Activated naive CD8-positive, alpha-beta T cell treated with anti-CD3 and anti-CD28 coated beads, Interleukin-2, amount 10 ng/mL, durations not matched to agents 7 days and 5 days (primary cell): ENCODE measurements around the gene LRRC75A. TPM values are rescaled to one million over a fixed set of nuclear protein-coding genes. Genes with fewer than 3 reads are reported as not detected.

ENCODE experiments used
- ATAC-seq: fragments of 150-1000 bp; cut with Tn5 transposase; one replicate; pipeline ENCODE4 v1.10.0; 2021; ENCODE audit warnings: low read depth, moderate library complexity
- POLR2A ChIA-PET: fragments of 350-600 bp; sonication (Branson Sonifier 250); formaldehyde crosslinking; loops from one replicate; lab custom pipeline; 2021; ENCODE audit warnings: antibody characterized with exemption; lab: Charles Lee
- DNase-seq: peaks from one replicate; pipeline ENCODE4 v3.0.0; 2021
- H3K27ac Mint-ChIP-seq: one replicate; pipeline ENCODE4 v1.8.0; 2022; ENCODE audit warnings: mild to moderate bottlenecking, mixed read lengths
- H3K27me3 Mint-ChIP-seq: one replicate; pipeline ENCODE4 v1.8.0; 2022; ENCODE audit warnings: mild to moderate bottlenecking, moderate library complexity, mixed read lengths
- H3K36me3 Mint-ChIP-seq: one replicate; pipeline ENCODE4 v1.8.0; 2021; ENCODE audit warnings: mild to moderate bottlenecking, mixed read lengths
- H3K4me1 Mint-ChIP-seq: one replicate; pipeline ENCODE4 v1.8.0; 2021; ENCODE audit warnings: mixed read lengths
- H3K4me3 Mint-ChIP-seq: one replicate; pipeline ENCODE4 v1.8.0; 2022; ENCODE audit warnings: mild to moderate bottlenecking, moderate library complexity, mixed read lengths
- H3K9me3 Mint-ChIP-seq: one replicate; pipeline ENCODE4 v1.8.0; 2021; ENCODE audit warnings: mixed read lengths
- total RNA-seq, 2 experiments: library from RNA; stranded (reverse); gene quantifications; one replicate each; pipeline ENCODE4 v1.2.3, GENCODE V29; 2021

LRRC75A gene
- total RNA-seq, 2 experiments from 2014 or later = 5.5 to 6.2 TPM

DNA sequence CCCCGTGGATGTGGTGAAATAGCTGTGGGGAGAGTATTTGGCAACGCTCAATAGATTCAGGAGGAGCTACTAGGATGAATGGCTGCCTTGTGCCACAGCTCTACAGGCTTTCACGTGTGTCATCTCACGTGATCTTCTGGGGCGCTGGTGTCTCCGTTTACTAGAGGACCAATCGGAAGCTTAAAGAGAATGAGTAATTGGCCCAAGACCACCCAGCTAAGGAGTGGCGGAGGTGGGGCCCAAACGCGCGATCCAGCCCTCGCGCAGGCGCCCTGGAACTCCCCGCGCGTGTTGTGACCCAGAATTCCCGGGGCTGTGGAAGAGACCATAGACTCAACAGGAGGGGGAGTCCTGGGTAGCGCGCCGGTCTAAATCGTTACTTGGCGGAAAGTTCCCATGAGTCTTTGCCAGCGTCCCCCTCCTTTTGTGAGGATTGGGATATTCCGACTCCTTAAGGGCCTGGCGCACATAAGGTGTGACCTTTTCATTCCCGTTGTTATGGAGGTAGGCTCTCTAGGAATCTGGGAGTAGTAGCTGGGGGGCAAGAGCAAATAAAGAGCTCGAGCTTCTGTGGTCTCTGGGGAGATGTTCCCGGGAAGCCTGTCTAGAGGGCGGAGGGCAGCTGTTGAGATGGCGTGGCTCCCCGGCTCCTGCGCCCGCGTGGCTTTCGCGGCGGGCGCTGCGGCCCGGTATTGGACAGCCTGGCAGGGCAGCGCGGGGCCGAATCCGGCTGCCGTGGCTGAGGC lies 53.3 kb downstream of the LRRC75A start:
- peaks cover 30% of the 10 kb centered on the region for H3K36me3 Mint-ChIP-seq

DNA sequence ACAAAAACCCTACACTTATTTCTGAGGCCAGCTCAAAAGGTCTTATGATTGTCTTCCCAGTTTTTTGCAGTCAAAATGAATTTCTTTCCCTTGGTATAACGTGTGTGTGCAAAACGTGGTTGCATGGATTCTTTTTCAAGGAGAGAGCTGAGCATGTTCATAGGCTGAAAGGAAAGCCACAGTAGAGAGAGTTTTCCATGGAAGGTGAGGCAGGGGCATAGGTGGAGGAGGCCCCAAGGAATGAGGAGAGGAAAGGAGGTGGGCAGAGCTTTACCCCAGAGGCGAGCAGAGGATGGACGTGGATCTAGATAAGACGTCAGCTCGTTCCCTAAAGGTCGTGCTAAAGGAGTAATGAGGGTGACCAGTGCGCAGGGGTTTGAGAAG lies 53.8 kb downstream of the LRRC75A start:
- peak overlapping the region; percentile 99 for H3K4me3 Mint-ChIP-seq
- ATAC-seq = no peak

More for the DNA sequence above, 53.3 kb downstream of the LRRC75A start:
- Mint-ChIP-seq H3K4me1 (peaks cover 39% of the 10 kb centered on the region), H3K4me3 (peak overlapping the region; percentile 99), H3K27ac (peak overlapping the region; percentile 98), H3K9me3 (no peaks in the 10 kb centered on the region), H3K27me3 (no peaks in the 10 kb centered on the region)
- DNase-seq = peak; percentile 91
- POLR2A ChIA-PET = interaction anchor here (0.6 to 4.8 kb wide), 13 partner anchors 8 to 882 kb away, joined by 3 to 69 read pairs (median 4); partner anchors contain the start of genes TRPV2 and UBB
- peak; percentile 91 for ATAC-seq

DNA sequence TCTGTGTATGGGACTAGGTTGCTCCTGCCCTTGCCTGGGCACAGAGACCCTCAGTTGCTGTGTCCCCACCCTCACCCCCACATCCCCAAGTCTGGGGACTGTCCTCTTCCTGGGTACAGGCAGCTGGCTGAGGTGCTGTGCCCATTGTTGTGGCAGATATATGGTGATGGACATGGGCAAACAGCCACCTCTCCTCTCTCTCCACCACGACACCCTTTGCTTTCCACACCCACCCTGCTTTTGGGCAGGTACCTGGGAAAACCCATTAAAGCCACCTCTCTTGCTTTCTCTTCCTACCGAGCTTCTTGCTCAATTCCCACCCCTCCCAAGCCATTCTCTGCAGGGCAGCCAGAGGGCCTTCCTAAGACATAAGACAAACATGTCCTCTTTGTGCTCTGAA lies 54.9 kb downstream of the LRRC75A start:
- POLR2A ChIA-PET = interaction anchor here (4.8 kb wide), 1 partner anchor 20 kb away, joined by 69 read pairs; the partner anchor contains the start of gene TRPV2
- Mint-ChIP-seq H3K27ac (peak overlapping the region; percentile 62), H3K9me3 (no peaks in the 10 kb centered on the region), H3K36me3 (peaks cover 24% of the 10 kb centered on the region), H3K4me1 (peaks cover 30% of the 10 kb centered on the region), H3K27me3 (no peaks in the 10 kb centered on the region), H3K4me3 (no peak overlapping the region)
- no peak for DNase-seq
- ATAC-seq = no peak

More for the DNA sequence above, 53.8 kb downstream of the LRRC75A start:
- peak overlapping the region; percentile 98 for H3K27ac Mint-ChIP-seq
- H3K27me3 Mint-ChIP-seq = no peaks in the 10 kb centered on the region
- DNase-seq = no peak
- peaks cover 39% of the 10 kb centered on the region for H3K4me1 Mint-ChIP-seq
- peaks cover 30% of the 10 kb centered on the region for H3K36me3 Mint-ChIP-seq
- H3K9me3 Mint-ChIP-seq = no peaks in the 10 kb centered on the region
- POLR2A ChIA-PET = interaction anchor here (0.6 to 4.8 kb wide), 13 partner anchors 9 to 882 kb away, joined by 3 to 69 read pairs (median 4); partner anchors contain the start of genes TRPV2 and UBB

DNA sequence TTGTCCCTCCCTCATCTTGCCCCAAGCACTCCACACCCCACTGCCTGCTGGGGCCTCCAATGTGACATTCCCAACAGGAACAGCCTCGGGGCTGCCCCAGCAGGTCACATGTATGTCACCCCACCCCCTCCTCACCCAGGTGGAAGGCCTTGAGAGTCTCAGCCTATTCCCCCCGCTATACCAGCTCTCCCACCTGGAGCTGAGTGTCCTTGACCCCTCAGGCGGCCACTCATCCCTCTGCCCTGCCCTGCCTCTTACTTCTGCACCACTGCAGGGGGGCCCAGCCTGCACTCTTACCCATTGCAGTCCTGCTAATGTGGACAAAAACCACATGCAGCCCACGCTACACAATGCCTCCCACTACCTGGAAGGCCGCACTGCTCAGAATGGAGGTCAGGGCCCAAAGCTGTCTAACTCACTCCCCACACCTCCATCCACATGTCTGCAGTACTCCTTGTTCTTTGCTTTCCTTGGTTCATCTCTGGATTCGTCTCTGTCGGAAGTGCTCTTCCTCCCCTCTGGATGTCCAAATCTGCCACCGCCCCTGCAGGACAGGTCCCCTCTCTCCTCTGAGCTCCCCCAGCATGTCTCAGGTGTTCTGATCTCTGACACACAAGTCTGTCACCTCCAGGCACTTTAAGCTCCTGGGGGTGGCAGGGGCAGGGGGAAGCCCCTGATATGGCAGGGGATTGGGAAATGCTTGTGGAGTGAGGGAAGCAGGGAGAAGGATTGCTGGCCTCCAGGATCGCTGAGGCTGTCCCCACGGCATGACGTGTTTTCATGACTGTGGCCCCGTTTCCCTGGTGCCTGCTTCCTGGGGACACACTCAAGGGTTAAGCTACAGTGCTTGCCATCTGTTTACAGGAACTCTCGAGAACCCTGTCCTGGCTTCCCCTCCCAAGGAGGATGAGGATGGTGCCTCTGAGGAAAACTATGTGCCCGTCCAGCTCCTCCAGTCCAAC lies 55.8 kb downstream of the LRRC75A start:
- peak overlapping the region; percentile 53 for H3K27ac Mint-ChIP-seq
- H3K27me3 Mint-ChIP-seq = no peaks in the 10 kb centered on the region
- H3K4me1 Mint-ChIP-seq = peaks cover 22% of the 10 kb centered on the region
- H3K9me3 Mint-ChIP-seq = no peaks in the 10 kb centered on the region
- H3K4me3 Mint-ChIP-seq = no peak overlapping the region
- POLR2A ChIA-PET = interaction anchor here (0.8 to 4.8 kb wide), 2 partner anchors 9 to 19 kb away, joined by 3 to 69 read pairs; partner anchors contain the start of gene TRPV2
- DNase-seq (no peak), ATAC-seq (no peak)
- peaks cover 21% of the 10 kb centered on the region for H3K36me3 Mint-ChIP-seq

DNA sequence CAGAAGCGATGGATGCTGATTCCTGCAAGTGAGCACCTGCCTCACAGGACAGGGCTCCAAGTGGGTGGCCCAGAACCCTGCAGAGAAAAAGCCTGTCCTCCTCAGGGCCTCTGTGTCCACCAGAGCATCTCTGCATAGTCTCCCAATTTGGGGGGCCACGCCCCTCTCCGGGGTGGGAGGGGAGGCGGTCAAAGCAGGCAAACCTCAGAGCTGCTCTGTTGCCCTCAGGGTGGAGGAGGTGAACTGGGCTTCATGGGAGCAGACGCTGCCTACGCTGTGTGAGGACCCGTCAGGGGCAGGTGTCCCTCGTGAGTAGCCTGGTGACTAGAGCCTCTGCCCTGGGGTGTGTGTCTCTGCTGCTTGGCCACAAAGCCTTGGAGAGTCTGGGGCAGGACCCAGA lies 57.3 kb downstream of the LRRC75A start:
- Mint-ChIP-seq H3K36me3 (peaks cover 11% of the 10 kb centered on the region), H3K27me3 (no peaks in the 10 kb centered on the region), H3K27ac (no peak overlapping the region), H3K4me3 (no peak overlapping the region), H3K4me1 (peaks cover 9% of the 10 kb centered on the region), H3K9me3 (no peaks in the 10 kb centered on the region)
- ATAC-seq (no peak), DNase-seq (no peak)
- POLR2A ChIA-PET = no interaction called here

DNA sequence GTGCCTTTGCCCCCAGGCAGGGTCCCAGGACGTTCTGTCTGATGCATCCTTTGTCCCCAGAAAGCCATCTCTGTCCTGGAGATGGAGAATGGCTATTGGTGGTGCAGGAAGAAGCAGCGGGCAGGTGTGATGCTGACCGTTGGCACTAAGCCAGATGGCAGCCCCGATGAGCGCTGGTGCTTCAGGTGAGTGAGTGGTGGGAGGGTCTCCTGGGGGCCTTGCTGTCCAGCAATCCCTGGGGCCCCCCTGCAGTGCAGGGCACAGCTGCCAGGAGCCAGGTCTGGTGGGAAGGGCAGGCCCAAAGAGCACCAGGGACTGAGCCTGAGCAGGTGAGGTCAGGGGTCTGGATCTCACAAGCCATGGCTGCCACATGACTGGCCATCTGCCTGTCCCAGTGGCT lies 58.5 kb downstream of the LRRC75A start:
- H3K4me1 Mint-ChIP-seq = peaks cover 9% of the 10 kb centered on the region

DNA sequence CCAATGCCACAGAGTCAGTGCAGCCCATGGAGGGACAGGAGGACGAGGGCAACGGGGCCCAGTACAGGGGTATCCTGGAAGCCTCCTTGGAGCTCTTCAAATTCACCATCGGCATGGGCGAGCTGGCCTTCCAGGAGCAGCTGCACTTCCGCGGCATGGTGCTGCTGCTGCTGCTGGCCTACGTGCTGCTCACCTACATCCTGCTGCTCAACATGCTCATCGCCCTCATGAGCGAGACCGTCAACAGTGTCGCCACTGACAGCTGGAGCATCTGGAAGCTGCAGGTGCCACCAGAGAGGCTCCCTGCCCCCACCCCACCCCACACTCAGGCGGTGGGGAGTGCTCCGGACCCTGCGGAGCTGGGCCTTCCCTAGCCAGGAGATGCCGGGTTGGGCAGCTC lies 60.0 kb downstream of the LRRC75A start:
- POLR2A ChIA-PET = interaction anchor here (1.2 kb wide), 1 partner anchor 15 kb away, joined by 12 read pairs; no protein-coding TSS in a partner anchor
- ATAC-seq = no peak
- no peak overlapping the region for H3K27ac Mint-ChIP-seq

More for the DNA sequence above, 58.5 kb downstream of the LRRC75A start:
- no peak for ATAC-seq
- POLR2A ChIA-PET = interaction anchor here (1.0 kb wide), 1 partner anchor 15 kb away, joined by 3 read pairs; no protein-coding TSS in a partner anchor
- Mint-ChIP-seq H3K27ac (no peak overlapping the region), H3K27me3 (no peaks in the 10 kb centered on the region), H3K4me3 (no peak overlapping the region), H3K36me3 (peaks cover 9% of the 10 kb centered on the region), H3K9me3 (no peaks in the 10 kb centered on the region)
- DNase-seq = no peak

DNA sequence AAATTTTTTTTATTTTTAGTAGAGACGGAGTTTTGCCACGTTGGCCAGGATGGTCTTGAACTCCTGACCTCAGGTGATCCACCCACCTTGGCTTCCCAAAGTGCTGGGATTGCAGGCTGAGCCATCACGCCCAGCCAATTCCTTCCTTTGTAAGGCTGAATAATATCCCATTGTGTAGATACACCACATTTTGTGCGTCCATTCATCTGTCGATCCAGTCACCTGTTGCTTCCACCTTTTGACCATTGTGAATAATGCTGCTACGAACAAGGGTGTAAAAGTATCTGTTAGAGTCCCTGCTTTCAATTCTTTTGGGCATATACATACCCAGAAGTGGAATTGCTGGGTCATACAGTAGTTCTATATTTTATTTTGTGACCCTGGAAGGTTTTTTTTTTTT lies 61.3 kb downstream of the LRRC75A start:
- H3K27me3 Mint-ChIP-seq = no peaks in the 10 kb centered on the region
- H3K27ac Mint-ChIP-seq = no peak overlapping the region
- peaks cover 10% of the 10 kb centered on the region for H3K36me3 Mint-ChIP-seq
- H3K4me1 Mint-ChIP-seq = peaks cover 4% of the 10 kb centered on the region
- H3K9me3 Mint-ChIP-seq = no peaks in the 10 kb centered on the region
- no peak overlapping the region for H3K4me3 Mint-ChIP-seq
- ATAC-seq (no peak), DNase-seq (no peak)
- POLR2A ChIA-PET = interaction anchor here (4.0 kb wide), 1 partner anchor 8 kb away, joined by 20 read pairs; no protein-coding TSS in a partner anchor

More for the DNA sequence above, 60.0 kb downstream of the LRRC75A start:
- Mint-ChIP-seq H3K36me3 (peaks cover 5% of the 10 kb centered on the region), H3K27me3 (no peaks in the 10 kb centered on the region), H3K4me1 (peaks cover 4% of the 10 kb centered on the region), H3K4me3 (no peak overlapping the region), H3K9me3 (no peaks in the 10 kb centered on the region)
- no peak for DNase-seq

DNA sequence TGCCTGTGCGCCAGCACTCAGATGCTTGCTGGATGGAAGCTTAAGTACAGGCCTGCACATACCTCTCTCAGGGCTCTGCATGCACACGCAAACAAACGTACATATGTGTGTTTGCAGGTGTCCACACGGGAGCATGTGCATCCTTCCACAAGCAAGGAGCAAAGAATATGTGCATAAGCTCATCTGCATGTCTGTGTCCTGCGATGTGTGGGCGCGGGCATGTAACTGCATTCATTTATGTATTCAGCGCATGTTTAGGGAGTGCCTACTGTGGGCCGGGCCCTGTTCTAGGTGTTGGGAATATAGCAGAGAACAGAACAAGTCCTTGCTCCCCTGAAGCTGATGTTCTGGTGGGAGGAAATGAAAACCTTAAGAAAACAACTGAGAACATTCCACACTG lies 62.9 kb downstream of the LRRC75A start:
- peaks cover 4% of the 10 kb centered on the region for H3K4me1 Mint-ChIP-seq

DNA sequence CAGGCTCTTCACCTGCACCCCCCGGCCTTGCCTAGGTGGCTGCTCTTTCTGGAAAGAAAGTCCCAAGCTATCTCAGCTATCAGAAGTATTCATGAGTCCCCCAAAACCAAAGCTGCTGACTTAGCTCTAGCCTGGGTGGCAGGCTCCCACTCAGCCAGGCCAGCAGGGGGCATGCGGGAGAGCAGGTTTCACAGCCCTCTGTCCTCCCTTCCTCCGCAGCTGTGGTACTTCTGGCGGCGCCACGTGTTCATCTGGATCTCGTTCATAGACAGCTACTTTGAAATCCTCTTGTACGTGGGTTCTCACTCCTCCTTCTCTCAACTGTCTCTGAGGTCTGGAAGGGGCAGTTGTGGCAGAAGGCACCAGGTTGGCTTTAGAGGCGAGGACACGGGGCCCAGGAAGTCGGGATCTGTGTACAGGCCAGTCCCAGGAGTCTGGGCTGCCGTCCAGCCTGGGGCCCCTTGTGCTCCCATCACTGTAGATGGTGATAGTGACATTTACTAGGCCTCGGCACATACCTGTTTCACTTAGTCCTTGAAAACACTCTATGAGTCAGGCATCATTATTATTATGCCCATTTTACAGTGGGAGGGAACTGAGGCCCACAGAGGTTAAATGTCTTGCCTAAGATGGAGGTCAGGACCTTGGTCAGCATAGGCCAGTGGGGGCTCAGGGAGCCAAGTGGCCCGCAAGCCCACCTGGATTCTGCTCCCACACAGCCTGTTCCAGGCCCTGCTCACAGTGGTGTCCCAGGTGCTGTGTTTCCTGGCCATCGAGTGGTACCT lies 63.7 kb downstream of the LRRC75A start:
- DNase-seq = peak; percentile 58
- Mint-ChIP-seq H3K27me3 (no peaks in the 10 kb centered on the region), H3K9me3 (no peaks in the 10 kb centered on the region), H3K27ac (no peak overlapping the region), H3K36me3 (peaks cover 12% of the 10 kb centered on the region), H3K4me1 (peaks cover 4% of the 10 kb centered on the region), H3K4me3 (no peak overlapping the region)
- ATAC-seq = peak; percentile 70
- POLR2A ChIA-PET = interaction anchor here (0.7 to 4.0 kb wide), 5 partner anchors 8 to 48 kb away, joined by 3 to 20 read pairs (median 3); partner anchors contain the start of gene UBB

More for the DNA sequence above, 62.9 kb downstream of the LRRC75A start:
- H3K4me3 Mint-ChIP-seq = no peak overlapping the region
- ATAC-seq (no peak), DNase-seq (no peak)
- H3K36me3 Mint-ChIP-seq = peaks cover 12% of the 10 kb centered on the region
- POLR2A ChIA-PET = interaction anchor here (0.6 to 4.0 kb wide), 3 partner anchors 9 to 216 kb away, joined by 3 to 20 read pairs (median 4); partner anchors contain the start of gene TRPV2
- H3K9me3 Mint-ChIP-seq = no peaks in the 10 kb centered on the region
- no peaks in the 10 kb centered on the region for H3K27me3 Mint-ChIP-seq
- no peak overlapping the region for H3K27ac Mint-ChIP-seq

DNA sequence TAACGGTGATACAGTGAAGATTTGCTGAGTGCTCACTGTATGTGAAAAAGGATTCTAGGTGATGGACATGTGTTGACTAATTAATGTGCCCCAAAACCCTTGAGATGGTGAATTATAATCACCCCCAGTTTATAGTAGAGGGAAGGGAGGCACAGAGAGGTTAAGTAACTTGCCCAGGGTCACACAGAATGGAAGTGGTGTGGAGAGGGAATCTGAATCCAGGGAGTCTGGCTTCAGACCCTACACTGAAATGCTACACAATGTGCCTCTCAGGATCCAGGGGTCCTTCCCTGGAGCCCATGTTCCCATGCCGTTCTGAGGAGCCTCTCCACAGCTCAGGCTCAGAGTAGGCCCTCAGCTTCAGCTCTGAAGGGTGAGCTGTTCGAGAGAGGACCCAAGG lies 65.0 kb downstream of the LRRC75A start:
- DNase-seq = no peak
- H3K27ac Mint-ChIP-seq = no peak overlapping the region
- POLR2A ChIA-PET = interaction anchor here (0.5 to 4.0 kb wide), 5 partner anchors 9 to 46 kb away, joined by 3 to 20 read pairs (median 3); partner anchors contain the start of gene UBB
- H3K4me3 Mint-ChIP-seq = no peak overlapping the region
- peaks cover 14% of the 10 kb centered on the region for H3K36me3 Mint-ChIP-seq
- no peak for ATAC-seq
- peaks cover 2% of the 10 kb centered on the region for H3K4me1 Mint-ChIP-seq
- no peaks in the 10 kb centered on the region for H3K27me3 Mint-ChIP-seq
- H3K9me3 Mint-ChIP-seq = no peaks in the 10 kb centered on the region
